SH-SY5Y (cell line): ENCODE results near the gene RAB32.

Experiments used
- GATA2 ChIP-seq: IDR thresholded peaks from 2 replicates; pipeline ENCODE4 v1.6.1; 2011; ENCODE audit warnings: mild to moderate bottlenecking, low read depth, low read length
- GATA3 ChIP-seq: IDR thresholded peaks from 2 replicates; pipeline ENCODE4 v1.6.1; 2011; ENCODE audit warnings: low read depth, mild to moderate bottlenecking, low read length, moderate library complexity

- TF ChIP-seq GATA2 (no peak), GATA3 (no peak)
Observed at GRCh38 chr6:146574211-146574610, 30.6 kb downstream of the RAB32 start.
